Esophagus (tissue), 2 donors: ENCODE data around the gene TMEM80. TPM values are rescaled to one million over a fixed set of nuclear protein-coding genes. Genes with fewer than 3 reads are reported as not detected.
A peak's percentile ranks its signal among the peaks of the same experiment; 100 is the strongest.
"Not testable (repeated sequence)": the region's sequence is repeated elsewhere in the genome, so short reads cannot be mapped to it uniquely, and the experiment has no call there.

Source experiments
- H3K27ac ChIP-seq, 2 donors: one replicate each; pipeline ENCODE4 v1.5.1; 2013; ENCODE audit warnings: low read depth in 2 of 2, mild to moderate bottlenecking in 2 of 2, inconsistent platforms in 1 of 2, low read length in 1 of 2, moderate library complexity in 1 of 2
- H3K27me3 ChIP-seq, 2 donors: one replicate each; pipeline ENCODE4 v1.6.1; 2013; ENCODE audit warnings: low read length in 2 of 2, control low read depth in 1 of 2, mild to moderate bottlenecking in 1 of 2; ENCODE audit not compliant: insufficient read depth in 2 of 2, control insufficient read depth in 1 of 2
- H3K36me3 ChIP-seq, 2 donors: one replicate each; pipeline ENCODE4 v1.6.1; 2013; ENCODE audit warnings: low read length in 1 of 2; ENCODE audit not compliant: control insufficient read depth in 2 of 2, insufficient read depth in 2 of 2
- H3K4me1 ChIP-seq, 2 donors: one replicate each; pipeline ENCODE4 v1.6.1; 2013; ENCODE audit warnings: low read length in 1 of 2; ENCODE audit not compliant: control insufficient read depth in 2 of 2, insufficient read depth in 2 of 2
- H3K4me3 ChIP-seq, 2 donors: one replicate each; pipeline ENCODE4 v1.5.1; 2013; ENCODE audit warnings: low read length in 2 of 2, mild to moderate bottlenecking in 2 of 2, low read depth in 1 of 2, moderate library complexity in 1 of 2
- H3K9me3 ChIP-seq, 2 donors: one replicate each; pipeline ENCODE4 v1.6.1; 2013; ENCODE audit warnings: mild to moderate bottlenecking in 2 of 2, low read depth in 1 of 2, low read length in 1 of 2, moderate library complexity in 1 of 2; ENCODE audit not compliant: control insufficient read depth in 2 of 2, insufficient read depth in 1 of 2
- WGBS, 2 donors: extraction: QIAGEN DNeasy Blood & Tissue Kit; methylation state at CpG; one replicate each; pipeline ENCODE4 v1.1.7; 2013; 5-methylcytosine and 5-hydroxymethylcytosine counted together
- polyA plus RNA-seq, 2 donors: library from polyadenylated mRNA; stranded (reverse); fragments of 200-250 nt; gene quantifications; one replicate each; pipeline ENCODE4 v1.2.3, GENCODE V29; 2013
- donor health status: healthy with polysubstance abuse.
- donor health status: Bipolar disorder and iron deficiency.

TMEM80 gene
- 10 to 100 TPM; 25.0 to 53.9 TPM for polyA plus RNA-seq

DNA sequence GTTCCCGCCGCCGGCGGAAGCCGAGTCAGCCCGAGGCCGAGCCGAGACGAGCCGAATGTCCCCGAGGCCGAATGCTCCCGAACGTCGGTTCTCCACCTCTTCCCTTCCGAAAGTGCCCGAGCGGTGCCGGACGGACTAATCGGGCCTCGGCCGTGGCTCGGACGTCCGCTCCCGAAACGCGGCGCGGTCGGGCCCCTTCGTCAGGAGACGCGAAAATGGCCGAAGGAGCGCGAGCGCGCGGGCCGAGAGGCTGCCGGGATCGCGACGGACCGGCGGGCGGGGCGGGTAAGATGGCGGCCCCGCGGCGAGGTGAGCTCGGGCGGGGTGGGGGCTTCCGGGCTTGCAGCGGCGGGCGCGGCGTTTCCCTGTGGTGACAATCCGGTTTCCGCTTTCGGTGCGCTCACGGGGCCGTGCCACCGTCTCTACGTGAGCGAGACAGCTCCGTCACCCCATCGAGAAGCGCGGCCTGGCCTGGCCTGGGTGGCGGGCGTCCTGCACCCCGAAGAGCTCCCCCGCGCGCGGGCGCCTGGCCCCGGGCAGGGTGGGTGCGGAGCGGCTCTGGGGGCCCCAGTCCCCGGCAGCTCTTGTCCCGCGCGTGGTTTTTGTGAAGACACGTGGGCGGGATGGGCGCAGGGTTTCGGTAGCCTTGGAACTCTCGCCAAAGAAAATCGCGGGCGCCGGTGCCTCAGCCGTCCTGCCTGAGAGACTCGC lies at the start of gene TMEM80:
Gene TMEM80, plus strand, starts transcription at position 279 of the 711 bp plus-strand sequence. Its CDS starts 12 bp downstream, at position 291.
- Histone ChIP-seq H3K4me1 (peaks cover 2 to 19% of the 10 kb centered on the region in 2 donors), H3K36me3 (peaks cover 0 to 15% of the 10 kb centered on the region in 2 donors), H3K4me3 (peak within 1 kb of the TSS; percentile 76 to 95), H3K9me3 (no peaks in the 10 kb centered on the region), H3K27me3 (no peaks in the 10 kb centered on the region), H3K27ac (peak within 1 kb of the TSS; percentile 100)
- WGBS, 2 donors, result 0 to 1% methylated on average over 74 to 101 of the region's 101 CpGs

GRCh38 chr11:646214-646613 lies 49.4 kb upstream of the TMEM80 start:
- no peaks in the 10 kb centered on the region for H3K9me3 ChIP-seq
- WGBS, 2 donors, result 85 to 94% methylated on average over 14 of the region's 14 CpGs
- H3K27me3 ChIP-seq, result no peaks in the 10 kb centered on the region
- H3K27ac ChIP-seq, result no peak overlapping the region
- peaks cover 0 to 4% of the 10 kb centered on the region in 2 donors for H3K4me1 ChIP-seq
- no peak overlapping the region for H3K4me3 ChIP-seq
- H3K36me3 ChIP-seq, result peaks cover 3 to 26% of the 10 kb centered on the region in 2 donors

GRCh38 chr11:647672-648158 lies 47.9 kb upstream of the TMEM80 start:
- not testable (repeated sequence) for H3K9me3 ChIP-seq, H3K4me3 ChIP-seq, H3K27me3 ChIP-seq, H3K4me1 ChIP-seq, H3K27ac ChIP-seq
- WGBS, 2 donors, result 82 to 84% methylated on average over 9 to 10 of the region's 14 CpGs
- H3K36me3 ChIP-seq, result peaks cover 3 to 14% of the 10 kb centered on the region in 2 donors

- Histone ChIP-seq H3K9me3 (no peaks in the 10 kb centered on the region), H3K27ac (no peak overlapping the region), H3K4me1 (no peaks in the 10 kb centered on the region), H3K36me3 (peaks cover 0 to 15% of the 10 kb centered on the region in 2 donors), H3K4me3 (no peak overlapping the region), H3K27me3 (no peaks in the 10 kb centered on the region)
- WGBS, 2 donors, result 90 to 94% methylated on average over 10 of the region's 10 CpGs
Measured at GRCh38 chr11:650482-650881, 45.1 kb upstream of the TMEM80 start.

- H3K9me3 ChIP-seq, H3K27me3 ChIP-seq, H3K27ac ChIP-seq, H3K4me3 ChIP-seq, H3K4me1 ChIP-seq: not testable (repeated sequence)
- peaks cover 0 to 18% of the 10 kb centered on the region in 2 donors for H3K36me3 ChIP-seq
- WGBS, 2 donors, result 91 to 93% methylated on average over 14 of the region's 14 CpGs
Measured at GRCh38 chr11:653136-653535, 42.5 kb upstream of the TMEM80 start.

- 86 to 91% methylated on average over 15 of the region's 15 CpGs for WGBS, 2 donors
- H3K4me3 ChIP-seq, result no peak overlapping the region
- H3K36me3 ChIP-seq, result peaks cover 0 to 21% of the 10 kb centered on the region in 2 donors
- no peak overlapping the region for H3K27ac ChIP-seq
- H3K9me3 ChIP-seq, result no peaks in the 10 kb centered on the region
- H3K4me1 ChIP-seq, result no peaks in the 10 kb centered on the region
- H3K27me3 ChIP-seq, result no peaks in the 10 kb centered on the region
Measured at GRCh38 chr11:653837-654236, 41.8 kb upstream of the TMEM80 start.

GRCh38 chr11:654444-654843 lies 41.2 kb upstream of the TMEM80 start:
- not testable (repeated sequence) for H3K27me3 ChIP-seq, H3K9me3 ChIP-seq, H3K27ac ChIP-seq, H3K4me3 ChIP-seq, H3K4me1 ChIP-seq
- peaks cover 0 to 23% of the 10 kb centered on the region in 2 donors for H3K36me3 ChIP-seq
- WGBS, 2 donors, result 84 to 90% methylated on average over 12 of the region's 12 CpGs

- no peaks in the 10 kb centered on the region for H3K9me3 ChIP-seq
- H3K4me1 ChIP-seq, result no peaks in the 10 kb centered on the region
- 80 to 92% methylated on average over 30 of the region's 30 CpGs for WGBS, 2 donors
- no peaks in the 10 kb centered on the region for H3K27me3 ChIP-seq
- H3K27ac ChIP-seq, result no peak overlapping the region
- H3K4me3 ChIP-seq, result no peak overlapping the region
- H3K36me3 ChIP-seq, result peaks cover 0 to 26% of the 10 kb centered on the region in 2 donors
Measured at GRCh38 chr11:655036-655726, 40.4 kb upstream of the TMEM80 start.

DNA sequence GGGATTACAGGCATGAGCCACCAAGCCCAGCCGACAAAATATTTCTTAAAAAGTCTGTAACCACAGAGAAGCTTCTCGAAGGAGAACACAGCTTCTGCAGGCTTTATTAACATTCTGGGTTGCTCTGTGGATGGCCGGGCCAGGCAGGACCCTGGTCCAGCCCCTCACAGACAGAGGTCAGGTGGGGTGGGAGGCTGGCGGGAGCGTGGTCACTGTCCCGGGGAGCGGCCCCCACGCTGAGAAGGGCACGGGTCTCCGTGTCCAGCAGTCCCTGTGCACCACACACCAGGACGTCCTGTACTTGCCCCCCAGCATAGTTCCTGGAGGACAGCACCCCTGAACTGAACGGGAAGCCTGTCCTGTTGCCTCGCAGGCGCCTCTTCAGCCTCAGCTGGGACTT lies 39.2 kb upstream of the TMEM80 start:
- Histone ChIP-seq H3K4me1 (no peaks in the 10 kb centered on the region), H3K9me3 (no peaks in the 10 kb centered on the region), H3K36me3 (peaks cover 0 to 30% of the 10 kb centered on the region in 2 donors), H3K4me3 (no peak overlapping the region), H3K27me3 (no peaks in the 10 kb centered on the region), H3K27ac (no peak overlapping the region)
- 89 to 94% methylated on average over 14 of the region's 14 CpGs for WGBS, 2 donors
